GM21825 (cell line): ENCODE data around the gene HIVEP3.

Experiments
- ATAC-seq: cut with Tn5 transposase; IDR thresholded peaks from one replicate; pipeline ENCODE4 v1.9.1; 2021; ENCODE audit warnings: mild to moderate bottlenecking, moderate library complexity; ENCODE audit not compliant: unreplicated experiment

HIVEP3 gene

DNA sequence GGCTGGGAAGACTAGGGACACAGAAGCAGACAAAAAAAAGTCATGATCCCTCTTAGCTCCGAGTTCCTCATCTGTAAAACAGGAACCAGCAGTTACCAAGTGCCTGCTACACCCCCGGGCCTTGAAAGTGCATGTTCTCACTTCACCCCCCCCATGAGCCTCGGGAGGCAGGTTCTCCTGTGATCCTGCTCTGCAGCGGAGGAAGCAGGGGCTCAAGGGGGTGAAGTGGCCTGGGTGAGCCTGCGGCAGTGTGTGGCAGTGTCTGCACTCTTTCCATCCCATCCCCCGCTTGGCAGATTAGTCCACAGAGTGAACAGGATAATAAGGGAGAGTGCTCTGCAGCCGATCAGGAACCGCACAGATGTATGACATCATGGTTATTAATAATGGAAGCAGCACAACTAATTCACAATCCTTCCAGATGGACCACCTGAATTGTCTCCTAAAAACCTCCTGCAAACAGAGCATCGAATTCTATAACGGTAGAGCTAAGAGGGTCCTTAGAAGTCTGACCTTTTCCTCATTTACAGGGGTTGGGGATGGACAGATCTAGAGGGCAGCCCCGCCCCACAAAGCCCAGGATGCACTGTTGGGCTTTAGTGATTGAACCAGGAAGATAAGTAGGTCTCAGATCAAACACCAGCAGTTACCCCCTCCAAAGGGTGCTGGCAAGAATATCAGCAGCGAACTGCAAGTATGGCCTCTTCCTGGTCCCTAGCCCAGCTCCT, 260.1 kb downstream of the HIVEP3 start:
- ATAC-seq, result no peak

- ATAC-seq, result no peak
These were observed 260.9 kb downstream of the HIVEP3 start for GRCh38 chr1:41657679-41658295.

GRCh38 chr1:41656825-41657500, 261.8 kb downstream of the HIVEP3 start:
- no peak for ATAC-seq

- no peak for ATAC-seq
These were observed 262.7 kb downstream of the HIVEP3 start for GRCh38 chr1:41656068-41656467.

DNA sequence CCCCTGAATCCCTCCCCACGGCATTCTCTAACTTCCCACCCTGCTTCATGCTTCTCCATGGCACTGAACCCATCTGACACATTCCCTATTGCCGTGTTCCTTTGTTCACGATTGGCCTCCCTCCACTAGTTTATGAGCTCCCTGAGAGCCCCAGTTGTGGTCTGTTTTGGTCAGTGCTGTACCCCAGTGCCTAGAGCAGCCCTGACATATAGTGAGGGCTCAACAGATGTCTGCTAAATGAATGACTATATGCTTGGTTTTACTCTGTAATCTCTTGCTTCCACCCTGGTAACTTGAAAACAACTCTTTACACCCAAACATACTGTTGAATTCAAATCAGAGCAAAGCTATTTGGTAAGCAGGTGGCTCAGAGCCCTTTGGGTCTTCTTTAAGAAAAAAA, 263.1 kb downstream of the HIVEP3 start:
- ATAC-seq, result no peak

DNA sequence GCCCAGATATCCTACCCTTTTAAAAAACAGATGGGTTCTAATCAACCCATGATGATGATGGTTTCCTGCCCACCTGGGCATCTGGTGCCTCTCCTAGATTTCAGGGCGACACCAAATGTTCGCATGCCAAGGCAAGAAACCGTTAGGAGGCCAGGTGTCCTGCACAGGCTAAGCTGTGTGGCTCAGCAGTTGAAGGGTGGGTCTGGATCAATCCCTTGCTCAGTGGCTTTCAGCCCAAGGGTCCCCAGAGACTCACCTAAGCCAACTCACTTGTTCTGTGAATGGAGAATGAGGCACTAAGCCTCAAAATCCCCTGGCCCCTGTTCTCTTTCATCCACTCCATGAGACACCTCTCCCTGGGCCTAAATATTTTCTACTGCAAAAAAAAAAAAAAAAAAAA, 265.1 kb downstream of the HIVEP3 start:
- ATAC-seq, result no peak

DNA sequence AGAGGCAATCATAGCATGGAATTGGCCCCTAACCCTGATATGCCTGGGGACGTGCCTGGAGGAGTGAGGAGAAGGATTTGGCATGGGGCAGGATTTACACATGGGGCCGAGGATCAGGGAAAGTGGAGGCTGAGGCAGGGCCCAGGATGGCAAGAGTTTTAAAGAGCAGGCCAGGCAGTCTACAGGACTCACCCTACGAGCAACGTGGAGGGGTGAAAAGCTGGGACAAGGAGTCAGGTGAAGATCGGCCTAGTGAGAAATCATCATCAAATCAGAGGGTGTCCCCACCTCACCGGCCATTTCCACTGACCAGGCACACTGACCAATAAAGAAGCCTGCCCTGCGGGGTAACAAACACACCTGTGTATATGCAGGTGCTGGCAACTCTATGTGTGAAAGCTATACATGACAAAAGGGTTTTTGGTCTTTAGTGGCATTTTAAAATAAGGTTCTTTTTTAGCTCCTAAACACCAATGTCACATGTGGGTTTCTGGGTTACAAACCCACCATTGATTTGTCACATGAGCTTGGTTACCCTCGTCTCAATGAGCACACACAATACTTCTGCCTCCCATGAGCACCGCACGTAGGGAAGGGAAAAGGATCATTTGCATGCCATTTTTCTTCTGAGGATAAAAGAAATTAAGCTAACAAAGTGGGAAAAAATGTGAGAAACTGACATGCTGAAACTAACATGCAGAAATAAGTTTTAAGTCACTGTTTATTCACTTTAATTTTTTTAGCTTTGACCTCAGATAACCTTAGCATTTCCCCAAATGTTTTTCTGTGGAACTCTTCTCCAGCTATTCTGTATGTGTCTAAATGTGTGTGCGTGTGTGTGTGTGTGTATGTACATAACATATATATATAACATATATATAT, 266.1 kb downstream of the HIVEP3 start:
- no peak for ATAC-seq

- no peak for ATAC-seq
These were observed 268.5 kb downstream of the HIVEP3 start for GRCh38 chr1:41650028-41650880.

DNA sequence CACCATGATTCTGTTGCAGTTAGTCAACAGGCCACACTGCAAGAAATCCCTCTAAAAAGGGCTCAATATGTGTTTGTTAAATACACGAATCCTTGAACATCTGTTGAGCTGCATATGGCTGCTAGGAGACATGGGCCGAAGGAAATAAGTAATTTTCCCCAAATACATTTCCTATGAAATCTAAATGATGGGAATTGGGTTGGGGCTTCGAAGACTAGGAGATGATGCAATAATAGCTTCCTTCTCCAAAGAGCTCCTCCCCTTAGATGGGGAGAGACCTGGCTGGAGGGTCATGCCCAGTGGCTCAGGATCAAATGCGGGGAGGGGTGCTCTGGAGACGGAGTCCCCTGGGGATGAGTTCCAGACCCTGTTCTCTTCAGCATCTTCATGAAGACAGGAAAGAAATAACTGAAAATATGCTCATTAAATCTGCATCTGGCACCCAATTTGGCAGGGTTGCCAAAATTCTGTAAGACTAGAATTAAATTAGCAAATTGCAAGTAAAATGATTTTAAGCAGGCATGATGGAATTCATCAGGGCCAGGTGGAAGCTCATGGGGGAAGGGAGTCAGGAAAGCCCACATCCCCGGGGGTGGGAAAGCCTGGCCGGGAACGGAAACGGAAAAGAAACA, 269.2 kb downstream of the HIVEP3 start:
- no peak for ATAC-seq

GRCh38 chr1:41648844-41649243, 269.9 kb downstream of the HIVEP3 start:
- ATAC-seq, result no peak

GRCh38 chr1:41648230-41648629, 270.5 kb downstream of the HIVEP3 start:
- ATAC-seq, result no peak

- ATAC-seq, result no peak
These were observed 271.2 kb downstream of the HIVEP3 start for GRCh38 chr1:41647221-41648135.

DNA sequence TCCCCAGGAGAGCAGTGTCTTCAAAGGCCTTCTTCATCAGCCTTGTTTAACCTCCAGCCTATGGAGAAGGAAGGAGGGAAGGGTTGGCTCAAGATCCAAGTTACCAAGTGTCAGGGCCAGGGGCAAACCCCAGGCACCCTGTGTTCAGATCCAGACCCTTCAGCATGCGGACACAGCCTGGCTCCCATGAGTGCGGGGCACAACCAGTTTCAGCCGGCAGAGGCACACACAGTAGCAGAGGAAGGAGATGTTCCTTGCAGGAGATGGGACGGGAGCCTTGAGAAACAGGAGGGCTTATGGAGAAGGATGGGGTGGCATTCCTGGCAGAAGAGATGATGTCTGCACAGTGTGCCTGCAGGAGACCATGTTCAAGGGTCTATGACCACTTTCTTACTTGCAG, 272.5 kb downstream of the HIVEP3 start:
- no peak for ATAC-seq

DNA sequence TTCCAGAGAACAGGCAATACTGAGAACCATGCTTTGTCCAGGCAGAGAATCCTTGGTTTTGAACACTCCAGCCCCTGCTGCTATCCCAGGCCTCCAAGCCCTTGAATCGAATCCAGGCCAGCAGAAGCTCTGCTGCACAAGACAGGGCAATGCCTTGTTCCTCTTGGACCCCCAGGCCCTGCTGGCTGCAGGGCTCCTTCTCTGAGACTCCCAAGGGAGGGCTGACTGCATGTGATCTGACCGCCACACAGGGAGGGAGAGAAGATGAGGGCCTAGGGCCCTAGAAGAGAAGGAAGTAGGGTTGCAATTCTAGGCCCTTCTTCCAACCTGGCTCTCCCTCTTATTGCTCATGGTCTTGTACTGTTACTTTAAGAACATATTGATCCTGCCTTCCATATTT, 273.7 kb downstream of the HIVEP3 start:
- no peak for ATAC-seq

GRCh38 chr1:41642922-41643821, 275.6 kb downstream of the HIVEP3 start:
- ATAC-seq, result no peak

DNA sequence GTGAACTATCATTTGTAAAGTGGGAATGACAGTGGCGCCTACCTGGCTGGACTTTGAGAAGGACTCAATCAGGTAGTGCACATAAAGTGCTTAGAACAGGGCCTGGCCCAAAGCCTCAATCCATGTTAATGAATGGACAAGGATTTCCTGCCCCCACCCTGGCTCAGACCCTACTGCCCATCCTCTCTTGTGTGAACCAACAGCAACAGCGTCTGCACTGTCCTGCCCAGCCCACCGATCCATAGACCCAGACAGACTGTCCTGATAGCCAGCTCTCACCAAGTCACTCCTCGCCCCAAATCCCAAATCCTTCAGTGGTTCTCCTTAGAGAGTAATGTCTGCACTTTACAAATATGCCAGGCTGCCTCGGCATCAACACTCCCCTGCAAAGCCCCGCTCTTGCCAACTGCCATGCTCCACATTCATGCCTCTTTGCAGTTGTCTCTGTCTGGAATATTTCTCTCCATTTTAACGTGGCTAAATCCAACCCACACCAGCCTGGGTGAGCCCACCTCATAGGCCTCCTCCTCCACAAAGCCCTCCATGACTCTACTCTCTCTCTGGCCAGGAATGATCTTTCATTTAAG, 276.7 kb downstream of the HIVEP3 start:
- ATAC-seq, result no peak

DNA sequence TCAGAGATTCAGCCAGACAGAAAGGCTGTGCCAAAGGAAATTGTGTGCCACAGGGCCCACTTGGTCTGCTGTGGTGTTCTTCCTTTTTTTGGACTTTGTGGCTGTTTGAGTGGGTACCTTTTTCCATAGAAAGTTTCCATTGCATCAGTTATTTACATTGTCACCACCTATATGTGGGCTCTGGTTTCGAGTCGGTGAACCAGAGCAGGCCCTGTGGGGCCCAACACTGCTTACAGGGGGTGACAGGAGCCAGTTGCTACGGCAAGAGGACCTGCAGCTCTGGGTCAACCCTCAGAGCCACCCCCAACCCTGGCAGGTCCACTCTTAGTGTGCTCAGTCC, 277.3 kb downstream of the HIVEP3 start:
- ATAC-seq, result no peak
